NT2/D1 (cell line): ENCODE measurements around the gene ZNF10.

Experiments
- SUZ12 ChIP-seq: IDR thresholded peaks from 2 replicates; pipeline ENCODE4 v1.6.1; 2011; ENCODE audit not compliant: insufficient read length, insufficient read depth; ENCODE audit errors: extremely low read depth
- YY1 ChIP-seq: IDR thresholded peaks from 2 replicates; pipeline ENCODE4 v1.6.1; 2011; ENCODE audit not compliant: insufficient read length, insufficient read depth
- ZNF274 ChIP-seq: IDR thresholded peaks from 2 replicates; pipeline ENCODE4 v1.6.1; 2011; ENCODE audit warnings: mild to moderate bottlenecking, low read depth, low read length

- TF ChIP-seq SUZ12 (no peak), ZNF274 (no peak), YY1 (no peak)
Observed at GRCh38 chr12:133105620-133106019, 24.8 kb upstream of the ZNF10 start.
